GM12878 (cell line): ENCODE results near the gene IL16.

Source experiments
- BHLHE40 ChIP-seq, 2 experiments: fragments of 450-650 bp in 1 of 2; IDR thresholded peaks; 2 replicates each; pipeline ENCODE4 v1.6.1; 2011 to 2017; ENCODE audit warnings: low read depth in 2 of 2, borderline replicate concordance in 1 of 2, improper control_type of control experiment in 1 of 2, low read length in 1 of 2, mild to moderate bottlenecking in 1 of 2
- CBX3 ChIP-seq: fragments of 200-600 bp; sonication (generic); IDR thresholded peaks from 2 replicates; pipeline ENCODE4 v1.6.1; 2016; ENCODE audit warnings: low read depth, borderline replicate concordance
- CEBPB ChIP-seq, 2 experiments: fragments of 150-350 bp in 1 of 2; IDR thresholded peaks; 2 replicates each; pipeline ENCODE4 v1.6.1; 2012 to 2014; ENCODE audit warnings: low read depth in 2 of 2, low read length in 2 of 2, borderline replicate concordance in 1 of 2, inconsistent platforms in 1 of 2
- CHD4 ChIP-seq: fragments of 200-600 bp; sonication (generic); IDR thresholded peaks from 2 replicates; pipeline ENCODE4 v1.6.1; 2016; ENCODE audit warnings: mild to moderate bottlenecking
- CREB1 ChIP-seq: IDR thresholded peaks from 2 replicates; pipeline ENCODE4 v1.6.1; 2012; ENCODE audit warnings: low read depth, mild to moderate bottlenecking, inconsistent platforms
- CTCF ChIP-seq, 3 experiments: IDR thresholded peaks in 2 of 3; conservative IDR thresholded peaks in 1 of 3; 2 replicates each; pipeline ENCODE4 v1.5.1; 2011; ENCODE audit warnings: low read depth in 3 of 3, low read length in 3 of 3, mild to moderate bottlenecking in 3 of 3, control low read depth in 2 of 3, moderate library complexity in 2 of 3, inconsistent platforms in 1 of 3, mixed read lengths in 1 of 3; ENCODE audit not compliant: control insufficient read depth in 2 of 3, insufficient read depth in 1 of 3; ENCODE audit errors: extremely low read depth in 1 of 3
- KDM1A ChIP-seq: fragments of 200-600 bp; sonication (generic); IDR thresholded peaks from 2 replicates; pipeline ENCODE4 v1.6.1; 2016; ENCODE audit warnings: borderline replicate concordance
- POLR2A ChIP-seq: IDR thresholded peaks from 2 replicates; pipeline ENCODE4 v1.6.1; 2011; ENCODE audit warnings: low read depth, mild to moderate bottlenecking, low read length
- RAD21 ChIP-seq: IDR thresholded peaks from 2 replicates; pipeline ENCODE4 v1.6.1; 2011; ENCODE audit warnings: mild to moderate bottlenecking, low read depth, low read length, moderate library complexity; ENCODE audit not compliant: insufficient read depth
- SMARCA5 ChIP-seq: fragments of 450-650 bp; IDR thresholded peaks from 2 replicates; pipeline ENCODE4 v1.6.1; 2017; ENCODE audit warnings: mild to moderate bottlenecking
- SMC3 ChIP-seq: IDR thresholded peaks from 2 replicates; pipeline ENCODE4 v1.6.1; 2011; ENCODE audit warnings: low read length, improper control_type of control experiment, borderline replicate concordance
- YY1 ChIP-seq: IDR thresholded peaks from 2 replicates; pipeline ENCODE4 v1.6.1; 2011; ENCODE audit warnings: low read depth, mild to moderate bottlenecking, low read length

- TF ChIP-seq CTCF (IDR thresholded peaks at IDR 0.05 in 2 of 3, conservative IDR thresholded peaks at IDR 0.05 in 1 of 3; ENCODE audit: control insufficient read depth in 2 of 3, extremely low read depth in 1 of 3, insufficient read depth in 1 of 3, low read depth in 3 of 3, low read length in 3 of 3) (no peak), SMC3 (no peak), RAD21 (no peak), KDM1A (no peak), CEBPB (IDR thresholded peaks at IDR 0.05; ENCODE audit: borderline replicate concordance in 1 of 2, low read depth in 2 of 2, low read length in 2 of 2) (no peak), CBX3 (no peak), BHLHE40 (IDR thresholded peaks at IDR 0.05; ENCODE audit: borderline replicate concordance in 1 of 2, low read depth in 2 of 2, low read length in 1 of 2) (no peak), POLR2A (no peak), YY1 (no peak), CREB1 (no peak), CHD4 (no peak), SMARCA5 (no peak)
Observed at GRCh38 chr15:81163961-81164800, 32.5 kb upstream of the IL16 start.
